ENCODE data around the gene MYLK.
"Not testable (repeated sequence)": the region's sequence is repeated elsewhere in the genome, so short reads cannot be mapped to it uniquely, and the experiment has no call there.

The MYLK gene

GRCh38 chr3:123609063-123609462 is 275.1 kb downstream of the MYLK start:
- FAIRE-seq, result no peak
- no peak for DNase-seq (ENCODE audit: insufficient read length, low spot score)
- TF ChIP-seq CTCF (IDR thresholded peaks at IDR 0.05; ENCODE audit: insufficient read depth, missing control alignments), result no peak

- FAIRE-seq (no peak), DNase-seq (ENCODE audit: insufficient read length, low spot score) (no peak)
- no peak for TF ChIP-seq CTCF (IDR thresholded peaks at IDR 0.05; ENCODE audit: insufficient read depth, missing control alignments)
These were observed 275.7 kb downstream of the MYLK start for GRCh38 chr3:123608263-123608937.

GRCh38 chr3:123606527-123606926 is 277.6 kb downstream of the MYLK start:
- FAIRE-seq (no peak), DNase-seq (ENCODE audit: insufficient read length, low spot score) (no peak)
- TF ChIP-seq CTCF (IDR thresholded peaks at IDR 0.05; ENCODE audit: insufficient read depth, missing control alignments), result no peak

- DNase-seq (ENCODE audit: insufficient read length, low spot score) (no peak), FAIRE-seq (no peak)
- TF ChIP-seq CTCF (IDR thresholded peaks at IDR 0.05; ENCODE audit: insufficient read depth, missing control alignments), result no peak
These were observed 278.3 kb downstream of the MYLK start for GRCh38 chr3:123605789-123606234.

GRCh38 chr3:123603153-123603552 is 281.0 kb downstream of the MYLK start:
- DNase-seq (ENCODE audit: insufficient read length, low spot score); FAIRE-seq: not testable (repeated sequence)

- DNase-seq (ENCODE audit: insufficient read length, low spot score) (no peak), FAIRE-seq (no peak)
- TF ChIP-seq CTCF (IDR thresholded peaks at IDR 0.05; ENCODE audit: insufficient read depth, missing control alignments), result no peak
These were observed 281.8 kb downstream of the MYLK start for GRCh38 chr3:123602325-123602724.

- not testable (repeated sequence) for FAIRE-seq; DNase-seq (ENCODE audit: insufficient read length, low spot score)
These were observed 283.3 kb downstream of the MYLK start for GRCh38 chr3:123600863-123601262.

GRCh38 chr3:123597561-123597960 is 286.6 kb downstream of the MYLK start:
- TF ChIP-seq CTCF (IDR thresholded peaks at IDR 0.05; ENCODE audit: insufficient read depth, missing control alignments), result no peak

More at GRCh38 chr3:123597561-123597960, 286.6 kb downstream of the MYLK start:
- FAIRE-seq (no peak), DNase-seq (ENCODE audit: insufficient read length, low spot score) (no peak)

Data from D721Med (cell line).